GM19025 (cell line): ENCODE data around the gene RDH13.
"Not testable (repeated sequence)": the region's sequence is repeated elsewhere in the genome, so short reads cannot be mapped to it uniquely, and the experiment has no call there.

ENCODE experiments used
- ATAC-seq: cut with Tn5 transposase; IDR thresholded peaks from one replicate; pipeline ENCODE4 v1.9.1; 2021; ENCODE audit warnings: mild to moderate bottlenecking, low read depth, moderate library complexity; ENCODE audit not compliant: unreplicated experiment

The RDH13 gene

GRCh38 chr19:55020351-55020750 lies 42.6 kb downstream of the RDH13 start:
- not testable (repeated sequence) for ATAC-seq

- ATAC-seq, result no peak
These were observed 44.3 kb downstream of the RDH13 start for GRCh38 chr19:55018633-55019032.

GRCh38 chr19:55018216-55018615 lies 44.7 kb downstream of the RDH13 start:
- ATAC-seq, result no peak

- no peak for ATAC-seq
These were observed 46.9 kb downstream of the RDH13 start for GRCh38 chr19:55016017-55016416.

GRCh38 chr19:55015126-55015525 lies 47.8 kb downstream of the RDH13 start:
- ATAC-seq, result no peak

- ATAC-seq, result no peak
These were observed 48.2 kb downstream of the RDH13 start for GRCh38 chr19:55014714-55015113.

GRCh38 chr19:55013596-55013995 lies 49.4 kb downstream of the RDH13 start:
- no peak for ATAC-seq

GRCh38 chr19:55012306-55012705 lies 50.6 kb downstream of the RDH13 start:
- no peak for ATAC-seq

GRCh38 chr19:55010561-55010960 lies 52.4 kb downstream of the RDH13 start:
- not testable (repeated sequence) for ATAC-seq

- ATAC-seq, result not testable (repeated sequence)
These were observed 54.2 kb downstream of the RDH13 start for GRCh38 chr19:55008781-55009180.

GRCh38 chr19:55008189-55008588 lies 54.8 kb downstream of the RDH13 start:
- not testable (repeated sequence) for ATAC-seq

GRCh38 chr19:55007537-55007936 lies 55.4 kb downstream of the RDH13 start:
- not testable (repeated sequence) for ATAC-seq

- ATAC-seq, result not testable (repeated sequence)
These were observed 56.2 kb downstream of the RDH13 start for GRCh38 chr19:55006795-55007194.

- no peak for ATAC-seq
These were observed 57.1 kb downstream of the RDH13 start for GRCh38 chr19:55005684-55006488.

GRCh38 chr19:55000761-55001160 lies 62.2 kb downstream of the RDH13 start:
- no peak for ATAC-seq

- ATAC-seq, result not testable (repeated sequence)
These were observed 64.2 kb downstream of the RDH13 start for GRCh38 chr19:54998751-54999239.

GRCh38 chr19:54995561-54995960 lies 67.4 kb downstream of the RDH13 start:
- no peak for ATAC-seq
